Measurements from ENCODE around the gene TMEM273. TPM values are rescaled to one million over a fixed set of nuclear protein-coding genes. Genes with fewer than 3 reads are reported as not detected.

Gene TMEM273
- total RNA-seq, 2 donors from 2014 or later = 14.3 to 14.8 TPM

- Histone ChIP-seq H3K27ac (no peak overlapping the region), H3K4me3 (no peak overlapping the region), H3K9me3 (peaks cover 0 to 15% of the 10 kb centered on the region in 2 donors), H3K36me3 (no peaks in the 10 kb centered on the region), H3K4me1 (peaks cover 0 to 13% of the 10 kb centered on the region in 2 donors), H3K27me3 (no peaks in the 10 kb centered on the region)
- no peak for TF ChIP-seq CTCF (IDR thresholded peaks at IDR 0.05)
- no peak for DNase-seq (ENCODE audit: low spot score)
Measured at GRCh38 chr10:49144058-49144720, 44.0 kb downstream of the TMEM273 start.

- Histone ChIP-seq H3K4me1 (peaks cover 0 to 23% of the 10 kb centered on the region in 2 donors), H3K36me3 (no peaks in the 10 kb centered on the region), H3K27ac (no peak overlapping the region), H3K9me3 (peaks cover 0 to 15% of the 10 kb centered on the region in 2 donors), H3K27me3 (no peaks in the 10 kb centered on the region), H3K4me3 (no peak overlapping the region)
- no peak for TF ChIP-seq CTCF (IDR thresholded peaks at IDR 0.05)
- no peak for DNase-seq (ENCODE audit: low spot score)
Measured at GRCh38 chr10:49143249-49143648, 44.9 kb downstream of the TMEM273 start.

GRCh38 chr10:49141541-49142332 lies 46.5 kb downstream of the TMEM273 start:
- TF ChIP-seq CTCF (IDR thresholded peaks at IDR 0.05) = no peak
- peaks cover 0 to 3% of the 10 kb centered on the region in 2 donors for H3K9me3 ChIP-seq
- peaks cover 0 to 24% of the 10 kb centered on the region in 2 donors for H3K4me1 ChIP-seq
- H3K27me3 ChIP-seq = no peaks in the 10 kb centered on the region
- no peak overlapping the region for H3K27ac ChIP-seq
- H3K4me3 ChIP-seq = no peak overlapping the region
- DNase-seq (ENCODE audit: low spot score) = no peak
- H3K36me3 ChIP-seq = no peaks in the 10 kb centered on the region

- no peak for TF ChIP-seq CTCF (IDR thresholded peaks at IDR 0.05)
- Histone ChIP-seq H3K36me3 (no peaks in the 10 kb centered on the region), H3K27ac (peak overlapping the region; percentile 15 to 70), H3K9me3 (no peaks in the 10 kb centered on the region), H3K27me3 (no peaks in the 10 kb centered on the region), H3K4me1 (peaks cover 0 to 28% of the 10 kb centered on the region in 2 donors), H3K4me3 (no peak overlapping the region)
- no peak for DNase-seq (ENCODE audit: low spot score)
Measured at GRCh38 chr10:49140304-49141177, 47.6 kb downstream of the TMEM273 start.

GRCh38 chr10:49139846-49140195 lies 48.4 kb downstream of the TMEM273 start:
- no peak for DNase-seq (ENCODE audit: low spot score)
- no peak for TF ChIP-seq CTCF (IDR thresholded peaks at IDR 0.05)
- Histone ChIP-seq H3K9me3 (no peaks in the 10 kb centered on the region), H3K27me3 (no peaks in the 10 kb centered on the region), H3K27ac (peak overlapping the region; percentile 65 to 70), H3K4me3 (no peak overlapping the region), H3K36me3 (no peaks in the 10 kb centered on the region), H3K4me1 (peaks cover 0 to 35% of the 10 kb centered on the region in 2 donors)
